DOHH2 (cell line): Measurements from ENCODE around the gene BRPF3.

Source experiments
- H3F3A ChIP-seq: fragments of 200-600 bp; sonication (generic), shearing (Covaris generic); 2 replicates; pipeline ENCODE4 v1.6.0; 2016; ENCODE audit warnings: antibody characterized with exemption, mild to moderate bottlenecking; ENCODE audit not compliant: control insufficient read depth, insufficient read depth
- H3K27ac ChIP-seq: fragments of 200-600 bp; sonication (generic); 2 replicates; pipeline ENCODE4 v1.5.1; 2014; ENCODE audit warnings: low read depth, mild to moderate bottlenecking, low read length, moderate library complexity
- H3K27me3 ChIP-seq: fragments of 200-600 bp; sonication (generic); 2 replicates; pipeline ENCODE4 v1.6.1; 2014; ENCODE audit warnings: mild to moderate bottlenecking, low read length, mixed read lengths; ENCODE audit not compliant: control insufficient read depth
- H3K36me3 ChIP-seq: fragments of 200-600 bp; sonication (generic); 2 replicates; pipeline ENCODE4 v1.6.1; 2014; ENCODE audit warnings: mild to moderate bottlenecking, low read length, moderate library complexity, mixed read lengths; ENCODE audit not compliant: control insufficient read depth
- H3K4me1 ChIP-seq: fragments of 200-600 bp; sonication (generic); 2 replicates; pipeline ENCODE4 v1.6.1; 2014; ENCODE audit warnings: mild to moderate bottlenecking, low read length, mixed read lengths; ENCODE audit not compliant: control insufficient read depth
- H3K4me2 ChIP-seq: fragments of 200-600 bp; sonication (generic); 2 replicates; pipeline ENCODE4 v1.6.0; 2014; ENCODE audit warnings: mild to moderate bottlenecking, low read length, moderate library complexity
- H3K4me3 ChIP-seq: fragments of 200-600 bp; sonication (generic); 2 replicates; pipeline ENCODE4 v1.5.1; 2014; ENCODE audit warnings: mild to moderate bottlenecking, low read length, mixed read lengths
- H3K79me2 ChIP-seq: fragments of 200-600 bp; sonication (generic); 2 replicates; pipeline ENCODE4 v1.6.1; 2014; ENCODE audit warnings: mild to moderate bottlenecking, low read length, mixed read lengths; ENCODE audit not compliant: control insufficient read depth
- H3K9me2 ChIP-seq: fragments of 200-600 bp; sonication (generic); replicated peaks from 2 replicates; pipeline ENCODE4 v1.6.1; 2014; ENCODE audit warnings: mild to moderate bottlenecking, low read length, mixed read lengths; ENCODE audit not compliant: control insufficient read depth
- H3K9me3 ChIP-seq: fragments of 200-600 bp; sonication (generic); 2 replicates; pipeline ENCODE4 v1.6.1; 2014; ENCODE audit warnings: antibody characterized with exemption, low read length, mixed read lengths; ENCODE audit not compliant: control insufficient read depth, insufficient read depth
- H4K20me1 ChIP-seq: fragments of 200-600 bp; sonication (generic); 2 replicates; pipeline ENCODE4 v1.6.0; 2014; ENCODE audit warnings: low read depth, mild to moderate bottlenecking, antibody characterized with exemption, low read length, moderate library complexity; ENCODE audit not compliant: control insufficient read depth, insufficient read depth
- EZH2phosphoT487 ChIP-seq: fragments of 200-600 bp; sonication (generic); IDR thresholded peaks from 2 replicates; pipeline ENCODE4 v1.6.1; 2017; ENCODE audit warnings: borderline replicate concordance, mild to moderate bottlenecking, antibody characterized with exemption, low read length, moderate library complexity, mixed read lengths
- TF ChIP-seq, protein P1 (sequence below): fragments of 200-600 bp; sonication (generic); IDR thresholded peaks from one replicate; pipeline ENCODE4 v1.5.1; 2014; ENCODE audit warnings: antibody characterized with exemption, mild to moderate bottlenecking, low read depth, low read length; ENCODE audit not compliant: poor library complexity, severe bottlenecking

Gene BRPF3

DNA sequence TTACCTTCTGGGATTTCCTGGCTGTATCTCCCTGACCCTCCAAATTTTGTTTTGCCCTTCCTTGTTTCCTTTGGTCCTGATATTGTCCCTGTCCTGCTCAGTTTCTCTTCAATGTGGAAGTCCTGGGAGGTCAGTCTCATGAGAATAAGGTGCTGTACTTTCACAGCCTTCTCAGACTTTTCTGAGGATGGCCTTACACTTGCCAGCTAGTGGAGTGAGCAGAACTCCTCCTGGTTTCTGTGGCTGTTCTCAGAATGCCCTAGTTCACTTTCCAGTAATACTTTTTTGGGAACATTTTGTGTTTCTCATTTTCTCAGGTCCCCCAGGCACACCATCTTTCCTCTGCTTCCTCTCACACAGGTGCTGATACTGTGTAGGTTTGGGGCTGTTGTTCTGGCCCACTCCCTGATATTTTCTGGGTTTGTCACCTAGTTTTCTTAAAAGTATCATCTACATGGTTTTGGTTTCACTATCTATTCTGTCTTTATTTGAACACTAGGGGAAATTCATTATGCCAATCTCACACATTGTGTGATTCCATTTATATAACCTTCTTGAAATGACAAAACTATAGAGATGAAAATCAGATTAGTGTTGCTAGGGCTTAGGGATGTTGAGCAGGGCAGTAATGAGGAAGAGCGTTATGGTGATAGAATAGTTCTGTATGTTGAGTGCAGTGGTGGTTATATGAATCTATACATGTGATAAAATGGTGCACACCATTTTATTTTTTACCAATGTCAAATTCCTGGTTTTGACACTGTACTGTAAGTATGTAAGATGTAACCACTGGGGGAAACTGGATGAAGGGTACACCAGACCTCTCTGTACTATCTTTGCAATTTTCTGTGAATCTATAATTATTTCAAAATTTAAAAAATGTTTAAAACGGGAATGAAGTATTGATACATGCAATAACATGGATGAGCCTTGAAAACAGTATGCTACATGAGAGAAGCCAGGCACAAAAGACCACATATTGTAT lies 27.2 kb upstream of the BRPF3 start:
- H3K4me1 ChIP-seq, result no peaks in the 10 kb centered on the region
- H3K4me2 ChIP-seq, result no peak overlapping the region
- H3K27me3 ChIP-seq, result no peaks in the 10 kb centered on the region
- no peak overlapping the region for H3K27ac ChIP-seq
- TF ChIP-seq, protein P1, sequence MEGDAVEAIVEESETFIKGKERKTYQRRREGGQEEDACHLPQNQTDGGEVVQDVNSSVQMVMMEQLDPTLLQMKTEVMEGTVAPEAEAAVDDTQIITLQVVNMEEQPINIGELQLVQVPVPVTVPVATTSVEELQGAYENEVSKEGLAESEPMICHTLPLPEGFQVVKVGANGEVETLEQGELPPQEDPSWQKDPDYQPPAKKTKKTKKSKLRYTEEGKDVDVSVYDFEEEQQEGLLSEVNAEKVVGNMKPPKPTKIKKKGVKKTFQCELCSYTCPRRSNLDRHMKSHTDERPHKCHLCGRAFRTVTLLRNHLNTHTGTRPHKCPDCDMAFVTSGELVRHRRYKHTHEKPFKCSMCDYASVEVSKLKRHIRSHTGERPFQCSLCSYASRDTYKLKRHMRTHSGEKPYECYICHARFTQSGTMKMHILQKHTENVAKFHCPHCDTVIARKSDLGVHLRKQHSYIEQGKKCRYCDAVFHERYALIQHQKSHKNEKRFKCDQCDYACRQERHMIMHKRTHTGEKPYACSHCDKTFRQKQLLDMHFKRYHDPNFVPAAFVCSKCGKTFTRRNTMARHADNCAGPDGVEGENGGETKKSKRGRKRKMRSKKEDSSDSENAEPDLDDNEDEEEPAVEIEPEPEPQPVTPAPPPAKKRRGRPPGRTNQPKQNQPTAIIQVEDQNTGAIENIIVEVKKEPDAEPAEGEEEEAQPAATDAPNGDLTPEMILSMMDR, result no peak
- TF ChIP-seq EZH2phosphoT487, result no peak
- no peaks in the 10 kb centered on the region for H4K20me1 ChIP-seq
- H3K79me2 ChIP-seq, result no peaks in the 10 kb centered on the region
- no peaks in the 10 kb centered on the region for H3K36me3 ChIP-seq
- H3K9me2 ChIP-seq, result no peaks in the 10 kb centered on the region
- no peaks in the 10 kb centered on the region for H3K9me3 ChIP-seq
- no peaks in the 10 kb centered on the region for H3F3A ChIP-seq
- H3K4me3 ChIP-seq, result no peak overlapping the region

DNA sequence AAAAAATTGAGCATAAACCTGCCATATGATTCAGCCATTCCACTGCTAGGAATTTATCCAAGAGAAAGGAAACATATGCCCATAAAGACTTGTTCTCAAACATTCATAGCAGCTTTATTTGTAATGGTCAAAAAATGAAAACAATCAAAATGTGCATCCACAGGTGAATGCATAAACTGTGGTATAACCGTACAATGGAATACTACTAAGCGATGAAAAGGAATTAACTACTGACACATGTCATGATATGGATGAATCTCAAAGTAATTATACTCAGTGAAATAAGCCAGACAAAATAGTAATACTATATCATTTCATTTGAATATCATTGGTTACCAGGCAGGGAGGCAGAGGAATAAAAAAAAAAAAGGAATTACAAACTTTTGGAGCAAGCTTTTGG lies 25.8 kb upstream of the BRPF3 start:
- no peaks in the 10 kb centered on the region for H3K36me3 ChIP-seq
- H3F3A ChIP-seq, result no peaks in the 10 kb centered on the region
- no peaks in the 10 kb centered on the region for H4K20me1 ChIP-seq
- no peaks in the 10 kb centered on the region for H3K9me3 ChIP-seq
- no peaks in the 10 kb centered on the region for H3K79me2 ChIP-seq
- H3K4me2 ChIP-seq, result no peak overlapping the region
- no peaks in the 10 kb centered on the region for H3K4me1 ChIP-seq
- H3K27ac ChIP-seq, result no peak overlapping the region
- H3K27me3 ChIP-seq, result no peaks in the 10 kb centered on the region
- H3K4me3 ChIP-seq, result no peak overlapping the region
- TF ChIP-seq, protein P1, result no peak
- TF ChIP-seq EZH2phosphoT487, result no peak
- H3K9me2 ChIP-seq, result no peaks in the 10 kb centered on the region

DNA sequence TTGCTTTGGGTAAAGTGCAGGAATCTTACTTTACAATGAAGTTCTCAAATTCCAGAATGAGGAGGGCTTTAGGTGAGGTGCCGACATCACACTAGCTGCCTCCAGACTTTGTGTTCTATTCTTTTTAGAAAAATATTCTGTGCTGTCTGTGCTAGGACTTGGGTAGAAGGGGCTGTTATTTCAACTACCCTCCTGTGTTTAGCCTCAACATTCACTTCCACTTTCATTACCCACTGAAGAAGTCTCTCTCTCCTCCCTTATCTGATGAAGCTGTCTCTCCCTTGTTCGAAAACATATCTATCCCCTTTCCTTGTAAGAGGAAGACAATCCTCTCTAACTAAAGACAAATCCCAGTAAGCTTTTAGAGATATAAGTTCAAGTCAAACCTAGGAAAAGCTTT lies 25.0 kb upstream of the BRPF3 start:
- no peaks in the 10 kb centered on the region for H3K36me3 ChIP-seq
- no peaks in the 10 kb centered on the region for H3K4me1 ChIP-seq
- H3K9me2 ChIP-seq, result no peaks in the 10 kb centered on the region
- H3K9me3 ChIP-seq, result no peaks in the 10 kb centered on the region
- H3K27me3 ChIP-seq, result no peaks in the 10 kb centered on the region
- H3K4me2 ChIP-seq, result no peak overlapping the region
- no peak for TF ChIP-seq EZH2phosphoT487
- TF ChIP-seq, protein P1, result no peak
- H3K27ac ChIP-seq, result no peak overlapping the region
- no peaks in the 10 kb centered on the region for H4K20me1 ChIP-seq
- no peak overlapping the region for H3K4me3 ChIP-seq
- no peaks in the 10 kb centered on the region for H3K79me2 ChIP-seq
- H3F3A ChIP-seq, result no peaks in the 10 kb centered on the region
